Erythroblast (primary cell): ENCODE measurements around the gene NKD1.

ENCODE experiments used
- GATA1 ChIP-seq: IDR thresholded peaks from 2 replicates; pipeline ENCODE4 v1.6.1; 2011; ENCODE audit warnings: low read depth, mild to moderate bottlenecking, control low read depth, low read length, moderate library complexity
- POLR2A ChIP-seq: IDR thresholded peaks from 2 replicates; pipeline ENCODE4 v1.6.1; 2011; ENCODE audit warnings: mild to moderate bottlenecking, low read length

GRCh38 chr16:50535506-50536257 is 12.5 kb upstream of the NKD1 start:
- TF ChIP-seq POLR2A (no peak), GATA1 (no peak)
